ENCODE data around the gene NME7.
"Not testable (repeated sequence)": the region's sequence is repeated elsewhere in the genome, so short reads cannot be mapped to it uniquely, and the experiment has no call there.

DNA sequence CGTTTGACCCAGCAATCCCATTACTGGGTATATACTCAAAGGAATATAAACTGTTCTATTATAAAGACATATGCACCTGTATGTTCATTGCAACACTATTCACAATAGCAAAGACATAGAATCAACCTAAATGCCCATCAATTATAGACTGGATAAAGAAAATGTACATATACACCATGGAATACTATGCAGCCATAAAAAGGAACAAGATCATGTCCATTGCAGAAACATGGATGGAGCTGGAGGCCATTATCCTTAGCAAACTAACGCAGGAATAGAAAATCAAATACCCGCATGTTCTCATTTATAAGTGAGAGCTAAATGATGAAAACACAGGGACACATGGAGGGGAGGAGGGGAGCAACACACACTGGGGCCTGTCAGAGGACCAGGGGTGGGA is 188.2 kb downstream of the NME7 start:
- TF ChIP-seq, protein P1, sequence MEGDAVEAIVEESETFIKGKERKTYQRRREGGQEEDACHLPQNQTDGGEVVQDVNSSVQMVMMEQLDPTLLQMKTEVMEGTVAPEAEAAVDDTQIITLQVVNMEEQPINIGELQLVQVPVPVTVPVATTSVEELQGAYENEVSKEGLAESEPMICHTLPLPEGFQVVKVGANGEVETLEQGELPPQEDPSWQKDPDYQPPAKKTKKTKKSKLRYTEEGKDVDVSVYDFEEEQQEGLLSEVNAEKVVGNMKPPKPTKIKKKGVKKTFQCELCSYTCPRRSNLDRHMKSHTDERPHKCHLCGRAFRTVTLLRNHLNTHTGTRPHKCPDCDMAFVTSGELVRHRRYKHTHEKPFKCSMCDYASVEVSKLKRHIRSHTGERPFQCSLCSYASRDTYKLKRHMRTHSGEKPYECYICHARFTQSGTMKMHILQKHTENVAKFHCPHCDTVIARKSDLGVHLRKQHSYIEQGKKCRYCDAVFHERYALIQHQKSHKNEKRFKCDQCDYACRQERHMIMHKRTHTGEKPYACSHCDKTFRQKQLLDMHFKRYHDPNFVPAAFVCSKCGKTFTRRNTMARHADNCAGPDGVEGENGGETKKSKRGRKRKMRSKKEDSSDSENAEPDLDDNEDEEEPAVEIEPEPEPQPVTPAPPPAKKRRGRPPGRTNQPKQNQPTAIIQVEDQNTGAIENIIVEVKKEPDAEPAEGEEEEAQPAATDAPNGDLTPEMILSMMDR (IDR thresholded peaks at IDR 0.05), result not testable (repeated sequence)
- TF ChIP-seq POLR2A (IDR thresholded peaks at IDR 0.05); POLR2AphosphoS5 (IDR thresholded peaks at IDR 0.05; ENCODE audit: insufficient read depth in 1 of 2, low read depth in 1 of 2): not testable (repeated sequence)

Measured in vagina (tissue), 2 donors.